ENCODE data around the gene PIH1D1.
A peak's percentile ranks its signal among the peaks of the same experiment; 100 is the strongest.

GRCh38 chr19:49427855-49428546 is 23.6 kb downstream of the PIH1D1 start:
- TF ChIP-seq CTCF (IDR thresholded peaks at IDR 0.05) (no peak), EZH2 (IDR thresholded peaks at IDR 0.05) (peak; percentile 56), EZH2phosphoT487 (IDR thresholded peaks at IDR 0.05) (no peak)
